Esophagus muscularis mucosa (tissue), 4 donors: ENCODE data around the gene PIP4K2B. TPM values are rescaled to one million over a fixed set of nuclear protein-coding genes. Genes with fewer than 3 reads are reported as not detected.

Experiments
- DNase-seq: peaks from one replicate; pipeline ENCODE4 v3.0.0-alpha.2; 2017; ENCODE audit errors: extremely low spot score
- H3K27ac ChIP-seq, 4 donors: fragments of 200-600 bp; sonication (generic); replicated peaks in 1 of 4; 1 replicate in 3 of 4; 2 replicates in 1 of 4; pipeline ENCODE4 v1.5.1; 2016 to 2019; ENCODE audit warnings: mild to moderate bottlenecking in 1 of 4
- H3K27me3 ChIP-seq, 4 donors: fragments of 200-600 bp; sonication (generic); one replicate each; pipeline versions ENCODE4 v1.5.1 to v1.6.0; 2016 to 2019
- H3K36me3 ChIP-seq, 4 donors: fragments of 200-600 bp; sonication (generic); one replicate each; pipeline ENCODE4 v1.5.1; 2016 to 2019
- H3K4me1 ChIP-seq, 4 donors: fragments of 200-600 bp; sonication (generic); one replicate each; pipeline ENCODE4 v1.5.1; 2016 to 2019
- H3K4me3 ChIP-seq, 4 donors: fragments of 200-600 bp; sonication (generic); 1 replicate in 2 of 4; 2 replicates in 2 of 4; pipeline ENCODE4 v1.5.1; 2016 to 2019; ENCODE audit warnings: mild to moderate bottlenecking in 4 of 4, moderate library complexity in 1 of 4
- H3K9me3 ChIP-seq, 4 donors: fragments of 200-600 bp; sonication (generic); 1 replicate in 3 of 4; 2 replicates in 1 of 4; pipeline ENCODE4 v1.5.1; 2016 to 2019
- CTCF ChIP-seq, 3 experiments: fragments of 200-600 bp in 2 of 3; fragments of 450-650 bp in 1 of 3; sonication (generic) in 2 of 3; IDR thresholded peaks; one replicate each; pipeline ENCODE4 v1.5.1; 2017 to 2019; ENCODE audit warnings: antibody characterized with exemption in 3 of 3, mild to moderate bottlenecking in 2 of 3, moderate library complexity in 1 of 3
- EP300 ChIP-seq: sonication (generic); formaldehyde crosslinking; IDR thresholded peaks from one replicate; pipeline ENCODE4 v1.6.1; 2017; ENCODE audit warnings: antibody characterized with exemption
- POLR2A ChIP-seq: fragments of 450-650 bp; IDR thresholded peaks from one replicate; pipeline ENCODE4 v1.6.1; 2017; ENCODE audit warnings: antibody characterized with exemption, moderate library complexity, mild to moderate bottlenecking, low read depth
- POLR2AphosphoS5 ChIP-seq, 2 donors: sonication (generic); formaldehyde crosslinking; IDR thresholded peaks; one replicate each; pipeline ENCODE4 v1.6.1; 2017; ENCODE audit warnings: antibody characterized with exemption in 2 of 2
- WGBS: methylation state at CpG from one replicate; pipeline ENCODE4 v1.1.5; 2018; 5-methylcytosine and 5-hydroxymethylcytosine counted together
- intact Hi-C: fragments of 100-400 bp; cut with DNase I; formaldehyde crosslinking; loops from one replicate; pipeline ENCODE4 v1.15.1; 2023
- total RNA-seq, 4 donors: library from RNA; depleted of rRNA; stranded (reverse); fragments of >200 nt; gene quantifications; one replicate each; pipeline versions ENCODE4 v1.1.0 to v1.2.1, GENCODE V29; 2016

The PIP4K2B gene
- 10 to 100 TPM; 39.5 to 72.1 (median 53.2) TPM for total RNA-seq

- TF ChIP-seq CTCF (IDR thresholded peaks at IDR 0.05), result peak in 1 of 3 experiments; percentile 13
- no peak for TF ChIP-seq EP300
- TF ChIP-seq POLR2AphosphoS5 (IDR thresholded peaks at IDR 0.05), result peak; percentile 83 to 91
- TF ChIP-seq POLR2A, result no peak
- Histone ChIP-seq H3K9me3 (no peaks in the 10 kb centered on the region), H3K4me3 (peak within 1 kb of the TSS; percentile 78 to 95 (median 92)), H3K36me3 (peaks cover 33 to 50% (median 40%) of the 10 kb centered on the region in 4 donors), H3K27me3 (no peaks in the 10 kb centered on the region), H3K4me1 (peaks cover 29 to 42% (median 42%) of the 10 kb centered on the region in 4 donors), H3K27ac (peak within 1 kb of the TSS; percentile 97 to 100 (median 98))
- intact Hi-C loops, result loop anchor here (5.0 to 10.0 kb wide), 2 partner anchors 42 to 65 kb away; partner anchors contain the start of gene CISD3
- 0% methylated on average over 13 of the region's 76 CpGs for WGBS
- peak; percentile 99 for DNase-seq
These were observed at the start of gene PIP4K2B for GRCh38 chr17:38799501-38800236. Gene PIP4K2B, minus strand, starts transcription at chr17:38799556. Its CDS starts 132 bp downstream, at chr17:38799424.

GRCh38 chr17:38848557-38848891 is 49.2 kb upstream of the PIP4K2B start:
- H3K9me3 ChIP-seq, result no peaks in the 10 kb centered on the region
- TF ChIP-seq EP300 (no peak), POLR2AphosphoS5 (IDR thresholded peaks at IDR 0.05) (no peak), CTCF (IDR thresholded peaks at IDR 0.05) (no peak), POLR2A (no peak)
- H3K4me1 ChIP-seq, result peaks cover 16 to 35% (median 27%) of the 10 kb centered on the region in 4 donors
- H3K36me3 ChIP-seq, result peaks cover 38 to 69% (median 61%) of the 10 kb centered on the region in 4 donors
- intact Hi-C loops, result no loop called here
- no peak for DNase-seq
- no peak overlapping the region for H3K4me3 ChIP-seq
- 100% methylated on average over 1 of the region's 1 CpG for whole genome bisulfite sequencing
- no peaks in the 10 kb centered on the region for H3K27me3 ChIP-seq
- H3K27ac ChIP-seq, result no peak overlapping the region

GRCh38 chr17:38844261-38844757 is 45.0 kb upstream of the PIP4K2B start:
- H3K27ac ChIP-seq, result no peak overlapping the region
- peaks cover 21 to 34% (median 28%) of the 10 kb centered on the region in 4 donors for H3K36me3 ChIP-seq
- H3K27me3 ChIP-seq, result no peaks in the 10 kb centered on the region
- no peak overlapping the region for H3K4me3 ChIP-seq
- no peak for DNase-seq
- intact Hi-C loops, result no loop called here
- TF ChIP-seq POLR2A (no peak), CTCF (IDR thresholded peaks at IDR 0.05) (no peak), POLR2AphosphoS5 (IDR thresholded peaks at IDR 0.05) (no peak), EP300 (no peak)
- 68% methylated on average over 13 of the region's 13 CpGs for WGBS
- peaks cover 0 to 9% (median 0%) of the 10 kb centered on the region in 4 donors for H3K4me1 ChIP-seq
- H3K9me3 ChIP-seq, result no peaks in the 10 kb centered on the region

- peak overlapping the region; percentile 65 to 92 (median 76) for H3K4me3 ChIP-seq
- intact Hi-C loops, result loop anchor here (2.0 kb wide), 1 partner anchor 27 kb away; the partner anchor contains the start of gene RPL23
These were observed 26.4 kb upstream of the PIP4K2B start for GRCh38 chr17:38825762-38826247.

More at GRCh38 chr17:38825762-38826247, 26.4 kb upstream of the PIP4K2B start:
- Histone ChIP-seq H3K9me3 (no peaks in the 10 kb centered on the region), H3K36me3 (peaks cover 5 to 11% (median 7%) of the 10 kb centered on the region in 4 donors), H3K27me3 (no peaks in the 10 kb centered on the region), H3K4me1 (peaks cover 18 to 42% (median 28%) of the 10 kb centered on the region in 4 donors), H3K27ac (peak overlapping the region; percentile 96 to 99 (median 97))
- no peak for DNase-seq
- TF ChIP-seq EP300 (no peak), POLR2A (no peak), CTCF (IDR thresholded peaks at IDR 0.05) (no peak), POLR2AphosphoS5 (IDR thresholded peaks at IDR 0.05) (no peak)
- 90% methylated on average over 17 of the region's 17 CpGs for WGBS
